Epithelial cell of proximal tubule (primary cell): ENCODE measurements around the gene SH3TC2. TPM values are rescaled to one million over a fixed set of nuclear protein-coding genes. Genes with fewer than 3 reads are reported as not detected.

Experiments
- DNase-seq: peaks from one replicate; pipeline ENCODE4 v3.0.0-alpha.2; 2011; ENCODE audit warnings: low read depth
- H3K4me3 ChIP-seq: 2 replicates; pipeline ENCODE4 v1.5.1; 2011; ENCODE audit warnings: low read depth, mild to moderate bottlenecking, low read length
- total RNA-seq: library from RNA; depleted of rRNA; stranded (reverse); fragments of >200 nt; gene quantifications from 2 replicates; pipeline ENCODE4 v1.2.3, GENCODE V29; 2015
- TF ChIP-seq, protein P1 (sequence below): conservative IDR thresholded peaks from 2 replicates; pipeline ENCODE4 v1.5.1; 2012; ENCODE audit warnings: low read depth, mild to moderate bottlenecking, low read length

SH3TC2 gene
- total RNA-seq, 1 donor from 2014 or later = 2.7 TPM

DNA sequence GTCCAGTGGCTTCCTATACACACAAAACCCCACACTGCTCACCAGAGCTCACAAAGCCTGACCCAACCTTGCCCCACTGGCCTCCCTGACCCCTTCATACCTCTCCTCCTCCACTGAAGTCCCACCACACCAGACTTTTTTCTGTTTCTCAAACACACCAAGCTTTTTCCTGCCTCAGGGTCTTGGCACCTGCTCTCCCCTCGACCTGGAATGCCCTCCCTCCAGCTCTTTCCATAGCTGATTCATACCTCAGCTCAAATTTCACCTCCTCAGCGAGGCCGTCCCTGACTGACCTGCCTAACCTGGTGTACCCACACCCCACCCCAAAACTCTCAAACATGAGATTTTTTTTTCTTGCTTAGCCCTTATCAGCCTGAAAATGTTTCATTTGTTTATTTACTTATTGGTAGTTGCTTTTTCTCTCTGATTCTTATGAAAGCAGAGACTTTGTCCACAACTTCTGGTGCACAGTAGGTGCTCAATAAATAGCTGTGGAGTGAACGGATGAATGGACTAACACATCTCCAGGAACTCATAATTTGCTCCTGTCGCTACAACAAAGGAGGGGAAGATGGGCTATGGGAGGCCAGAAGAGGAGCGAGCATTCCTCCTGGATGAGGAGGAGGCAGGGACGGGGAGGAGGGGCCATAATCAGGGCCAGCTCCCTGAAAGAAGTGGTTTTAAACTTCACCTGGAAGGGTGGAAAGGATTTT is 84.3 kb downstream of the SH3TC2 start:
- H3K4me3 ChIP-seq = no peak overlapping the region
- DNase-seq = no peak
- TF ChIP-seq, protein P1, sequence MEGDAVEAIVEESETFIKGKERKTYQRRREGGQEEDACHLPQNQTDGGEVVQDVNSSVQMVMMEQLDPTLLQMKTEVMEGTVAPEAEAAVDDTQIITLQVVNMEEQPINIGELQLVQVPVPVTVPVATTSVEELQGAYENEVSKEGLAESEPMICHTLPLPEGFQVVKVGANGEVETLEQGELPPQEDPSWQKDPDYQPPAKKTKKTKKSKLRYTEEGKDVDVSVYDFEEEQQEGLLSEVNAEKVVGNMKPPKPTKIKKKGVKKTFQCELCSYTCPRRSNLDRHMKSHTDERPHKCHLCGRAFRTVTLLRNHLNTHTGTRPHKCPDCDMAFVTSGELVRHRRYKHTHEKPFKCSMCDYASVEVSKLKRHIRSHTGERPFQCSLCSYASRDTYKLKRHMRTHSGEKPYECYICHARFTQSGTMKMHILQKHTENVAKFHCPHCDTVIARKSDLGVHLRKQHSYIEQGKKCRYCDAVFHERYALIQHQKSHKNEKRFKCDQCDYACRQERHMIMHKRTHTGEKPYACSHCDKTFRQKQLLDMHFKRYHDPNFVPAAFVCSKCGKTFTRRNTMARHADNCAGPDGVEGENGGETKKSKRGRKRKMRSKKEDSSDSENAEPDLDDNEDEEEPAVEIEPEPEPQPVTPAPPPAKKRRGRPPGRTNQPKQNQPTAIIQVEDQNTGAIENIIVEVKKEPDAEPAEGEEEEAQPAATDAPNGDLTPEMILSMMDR = no peak

DNA sequence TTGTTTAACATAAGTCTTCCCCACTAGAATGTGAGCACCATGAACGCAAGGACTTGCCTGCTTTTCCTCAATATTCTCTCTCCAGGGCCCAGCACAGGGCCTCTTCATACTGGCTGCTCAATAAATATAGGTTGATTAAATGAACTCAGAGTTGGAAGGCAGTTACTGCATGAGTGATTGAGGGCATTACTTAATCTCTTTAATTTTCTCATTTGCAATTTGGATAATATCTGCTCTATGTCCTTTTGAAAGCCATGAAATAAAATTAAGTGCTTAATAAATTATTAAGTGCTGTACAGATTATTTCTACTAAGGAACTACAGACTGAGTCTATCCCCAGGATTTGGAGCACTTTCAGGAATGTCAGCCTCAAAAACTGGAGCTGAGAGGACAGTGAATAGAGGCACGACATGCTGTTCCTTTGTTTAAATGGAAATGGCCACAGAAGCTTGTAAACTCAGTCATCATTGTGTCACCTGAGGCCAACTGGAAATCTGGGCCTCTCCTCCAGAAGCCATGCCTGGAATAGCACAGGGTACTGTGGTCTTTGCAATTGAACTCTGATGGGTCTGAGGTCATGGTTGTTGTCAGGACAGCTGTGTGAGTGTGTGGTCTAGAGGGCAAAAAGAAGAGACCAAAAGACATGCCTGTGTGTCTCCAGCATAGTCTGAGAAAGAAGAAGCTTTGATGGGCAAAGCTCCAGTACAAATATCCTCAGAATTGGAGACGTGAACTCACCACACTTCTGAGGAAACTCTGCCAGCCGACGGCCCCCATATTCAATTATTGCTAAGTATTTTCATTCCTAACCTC is 86.1 kb downstream of the SH3TC2 start:
- DNase-seq = no peak
- TF ChIP-seq, protein P1 = no peak
- no peak overlapping the region for H3K4me3 ChIP-seq

DNA sequence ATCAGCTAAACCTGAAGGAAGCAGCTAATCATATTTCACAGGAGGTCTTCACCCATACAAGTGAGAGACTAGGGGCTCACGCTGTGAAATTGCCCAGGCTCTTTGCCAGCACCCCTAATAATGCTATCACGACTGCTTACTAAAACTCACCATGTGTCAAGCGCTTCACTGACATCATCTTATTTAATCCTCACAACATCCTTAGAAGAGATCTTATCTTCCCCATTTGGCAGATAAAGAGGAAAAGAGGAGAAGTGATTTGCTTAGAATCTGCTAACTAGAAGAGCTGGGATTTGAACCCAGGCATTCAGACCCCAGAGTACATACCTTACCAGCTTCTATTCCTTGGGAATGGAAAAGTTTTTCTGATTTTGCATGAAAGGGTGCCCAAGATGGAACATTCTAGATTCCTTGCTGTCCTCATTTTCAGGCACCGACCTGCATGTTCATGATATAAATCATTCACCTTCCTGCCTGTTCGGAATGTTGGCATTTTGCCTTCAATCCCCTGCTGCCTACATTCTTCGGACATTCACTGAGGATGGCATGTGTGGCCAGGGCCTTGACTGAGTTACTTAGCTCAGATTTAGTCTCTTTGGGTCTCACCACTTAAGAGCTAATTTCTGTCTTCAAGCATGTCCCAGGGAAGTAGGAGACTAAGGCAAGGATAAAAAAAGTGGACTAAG is 88.1 kb downstream of the SH3TC2 start:
- peak; percentile 87 for DNase-seq
- H3K4me3 ChIP-seq = no peak overlapping the region
- TF ChIP-seq, protein P1 = no peak

- H3K4me3 ChIP-seq = no peak overlapping the region
- DNase-seq = no peak
- TF ChIP-seq, protein P1 = no peak
These were observed 89.4 kb downstream of the SH3TC2 start for GRCh38 chr5:148973455-148973854.

DNA sequence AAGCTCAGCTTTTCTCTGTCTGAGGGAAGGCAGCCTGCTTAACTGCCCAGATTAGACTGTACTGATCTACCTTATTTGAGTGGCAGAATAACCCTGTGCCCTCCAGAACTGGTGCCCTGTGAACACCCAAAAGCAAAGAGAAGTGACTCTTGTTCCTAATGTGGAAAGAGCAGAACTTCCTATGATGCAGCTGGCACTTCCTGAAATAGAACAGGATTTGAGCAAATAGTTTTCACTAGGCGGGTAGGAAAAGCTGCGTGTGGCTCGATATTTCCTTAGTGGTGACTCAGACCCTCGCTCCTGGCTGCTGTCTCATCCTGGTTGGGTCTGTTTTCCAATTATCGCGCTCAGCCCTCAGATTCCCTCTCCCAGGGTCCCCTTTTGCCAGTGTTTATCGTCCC is 89.9 kb downstream of the SH3TC2 start:
- H3K4me3 ChIP-seq = no peak overlapping the region
- DNase-seq = no peak
- TF ChIP-seq, protein P1 = no peak

GRCh38 chr5:148972396-148972795 is 90.5 kb downstream of the SH3TC2 start:
- no peak for DNase-seq
- TF ChIP-seq, protein P1 = no peak
- no peak overlapping the region for H3K4me3 ChIP-seq
